GM19238 (cell line): ENCODE measurements around the gene ROR2.
A peak's percentile ranks its signal among the peaks of the same experiment; 100 is the strongest.

Experiments
- DNase-seq: peaks from one replicate; pipeline ENCODE4 v3.0.0; 2011; ENCODE audit warnings: low spot score; ENCODE audit not compliant: insufficient read length

Gene ROR2

DNA sequence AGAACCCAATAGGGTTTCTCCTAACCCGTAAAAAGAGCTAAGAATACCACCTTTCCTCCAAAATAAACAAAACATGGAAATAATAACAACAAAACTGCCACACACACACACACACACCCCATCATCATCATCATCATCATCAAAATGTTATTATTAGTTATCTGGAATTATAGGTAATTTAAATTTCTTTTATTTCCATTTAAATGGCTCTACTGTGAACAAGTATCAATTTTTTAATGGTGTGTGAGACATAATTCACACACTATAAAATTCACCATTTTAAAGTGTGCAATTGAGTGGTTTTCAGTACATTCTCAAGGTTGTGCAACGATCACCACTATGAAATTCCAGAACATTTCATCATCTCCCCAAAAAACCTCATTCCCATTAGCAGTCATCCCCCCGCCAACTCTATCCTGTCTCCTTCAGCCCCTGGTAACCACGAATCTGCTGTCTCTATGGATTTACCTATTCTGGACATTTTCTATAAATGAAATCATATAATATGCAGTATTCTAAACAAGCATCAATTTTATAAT, 172.7 kb downstream of the ROR2 start:
- no peak for DNase-seq

DNA sequence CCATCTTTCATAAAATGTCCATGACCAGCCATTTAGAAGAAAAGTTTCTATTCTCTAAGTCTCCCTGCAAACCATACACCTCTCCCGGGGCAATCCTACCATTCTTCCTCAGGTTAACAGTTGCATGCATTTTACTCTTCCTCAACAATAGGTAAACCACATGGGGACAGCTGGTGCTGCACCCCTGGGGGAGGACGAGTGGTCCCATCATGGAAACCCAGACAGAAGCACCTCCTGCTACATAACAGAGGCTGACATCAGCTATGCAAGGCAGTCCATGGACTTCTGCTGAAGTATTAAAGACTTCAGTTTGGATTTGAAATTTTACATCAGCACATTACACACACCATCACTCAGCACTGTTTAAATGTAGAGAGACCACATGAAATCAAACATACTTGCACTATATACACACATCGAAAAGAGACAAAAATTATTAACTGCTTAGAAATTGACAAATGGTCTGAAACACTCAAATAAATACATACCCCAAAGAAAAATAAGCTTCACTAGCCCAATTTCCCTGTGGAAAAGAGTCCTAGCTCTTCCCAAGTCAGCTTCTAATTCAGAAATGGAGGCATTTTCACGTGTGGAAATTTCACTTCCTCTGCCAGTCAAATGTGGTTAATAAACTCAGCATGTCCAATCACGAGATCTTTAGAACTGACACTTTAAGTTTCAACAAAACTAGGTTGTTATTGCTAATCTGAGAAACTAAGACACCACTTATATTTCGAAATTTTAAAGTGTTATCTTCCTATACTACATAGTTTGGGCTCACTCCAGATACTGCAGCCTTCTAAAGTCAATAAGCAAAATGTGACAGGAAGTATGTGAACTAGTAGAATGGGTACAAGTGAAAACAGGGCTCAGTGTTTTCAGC, 173.4 kb downstream of the ROR2 start:
- no peak for DNase-seq

DNA sequence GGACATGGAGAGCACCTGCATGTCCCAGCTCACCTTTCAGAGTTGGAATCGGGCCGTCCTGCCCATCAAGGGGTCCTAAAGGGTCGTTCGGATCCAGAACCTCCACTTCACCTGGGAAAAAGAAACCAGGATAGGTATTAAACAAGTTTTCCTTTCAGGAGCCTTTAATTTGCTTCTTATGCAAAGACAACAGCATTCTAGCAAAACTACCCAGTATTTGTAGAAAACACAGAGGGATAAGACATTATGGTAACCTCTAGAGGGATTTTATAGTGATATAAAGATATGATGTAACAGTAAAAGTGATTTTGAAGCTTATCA, 174.4 kb downstream of the ROR2 start:
- no peak for DNase-seq

DNA sequence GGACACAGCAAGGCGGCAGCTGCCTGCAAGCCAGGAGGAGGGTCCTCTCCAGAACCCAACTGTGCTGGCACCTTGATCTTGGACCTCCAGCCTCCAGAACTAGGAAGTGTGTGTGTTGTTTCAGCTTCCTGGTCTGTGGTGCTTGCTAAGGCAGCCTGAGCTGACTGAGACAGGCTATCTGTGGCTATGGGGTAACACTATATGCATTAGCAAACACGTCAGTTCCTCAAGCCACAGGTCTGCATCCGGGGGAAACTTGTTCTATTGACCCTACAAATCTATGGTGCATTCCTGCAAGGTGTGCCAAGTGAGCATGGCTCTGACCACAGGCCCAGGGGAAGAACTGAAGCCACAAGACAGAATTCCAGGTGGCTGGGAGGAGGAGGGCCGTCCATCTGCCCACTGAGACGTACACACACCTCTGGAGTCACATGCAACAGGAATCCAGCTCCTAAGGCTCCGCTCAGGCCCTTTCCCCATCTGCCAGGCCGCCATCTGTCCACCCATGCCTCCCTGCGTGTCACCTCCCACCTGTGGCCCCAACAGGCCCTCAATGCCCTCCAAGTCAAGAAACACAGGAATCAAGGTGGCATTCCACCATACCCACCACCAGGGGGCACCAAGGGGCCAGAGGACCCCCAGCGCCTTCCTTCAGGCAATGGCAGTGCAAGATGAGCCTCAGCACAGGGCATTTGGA, 174.9 kb downstream of the ROR2 start:
- peak; percentile 76 for DNase-seq

DNA sequence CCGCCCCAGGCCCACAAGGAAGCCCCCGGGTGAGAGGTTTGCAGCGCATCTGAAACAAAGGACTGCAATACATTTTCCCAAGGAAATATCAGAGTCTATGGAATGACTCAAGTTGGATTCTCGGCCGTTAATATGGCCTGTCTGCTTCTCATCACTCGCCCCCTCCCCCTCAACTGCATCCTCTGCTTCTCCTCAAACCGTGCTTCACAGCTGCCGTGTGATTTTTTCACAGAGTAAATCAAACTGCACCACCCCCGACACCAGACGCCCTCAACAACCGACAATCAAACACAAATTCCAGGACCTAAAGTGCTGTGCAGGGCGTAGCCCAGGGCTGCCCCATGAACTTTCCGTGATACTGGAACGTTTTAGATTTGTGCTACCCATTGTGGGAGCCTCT, 176.9 kb downstream of the ROR2 start:
- no peak for DNase-seq

DNA sequence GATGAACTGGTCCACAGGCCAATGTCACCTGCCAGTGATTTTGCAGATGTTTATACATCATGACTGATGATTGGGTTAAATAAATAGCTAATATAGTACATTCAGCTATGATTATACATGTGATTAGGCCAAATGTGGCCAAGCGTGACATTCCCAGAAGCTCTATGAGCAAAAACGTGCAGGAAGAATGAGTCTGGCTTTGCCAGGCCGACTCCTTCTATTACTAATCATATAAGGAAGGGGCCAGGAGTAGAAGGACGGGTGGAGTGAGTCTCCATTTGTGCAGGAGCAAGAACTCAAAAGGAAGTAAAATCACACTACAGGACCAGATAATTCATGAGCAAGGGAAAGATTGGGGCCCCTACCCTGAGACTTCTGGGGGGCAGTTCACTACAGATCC, 178.2 kb downstream of the ROR2 start:
- DNase-seq = no peak

DNA sequence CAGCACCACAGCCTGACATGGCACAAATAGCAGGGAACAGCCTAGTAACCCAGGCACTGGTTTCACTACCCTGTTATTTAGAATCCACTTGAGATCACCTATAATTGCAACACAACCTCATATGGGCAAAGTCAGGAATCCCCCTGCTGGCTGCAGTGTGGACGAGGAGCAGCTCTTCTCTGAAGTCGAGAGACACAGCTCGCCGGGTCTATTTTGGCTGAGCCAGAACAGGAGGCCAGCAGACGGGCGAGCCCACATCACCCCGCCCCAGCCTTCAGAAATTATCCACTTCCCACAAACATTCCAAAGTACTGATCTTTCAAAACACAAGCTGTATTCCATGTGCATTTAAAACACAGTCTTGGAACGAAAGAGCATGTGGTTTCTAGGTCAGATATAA, 179.0 kb downstream of the ROR2 start:
- DNase-seq = no peak

DNA sequence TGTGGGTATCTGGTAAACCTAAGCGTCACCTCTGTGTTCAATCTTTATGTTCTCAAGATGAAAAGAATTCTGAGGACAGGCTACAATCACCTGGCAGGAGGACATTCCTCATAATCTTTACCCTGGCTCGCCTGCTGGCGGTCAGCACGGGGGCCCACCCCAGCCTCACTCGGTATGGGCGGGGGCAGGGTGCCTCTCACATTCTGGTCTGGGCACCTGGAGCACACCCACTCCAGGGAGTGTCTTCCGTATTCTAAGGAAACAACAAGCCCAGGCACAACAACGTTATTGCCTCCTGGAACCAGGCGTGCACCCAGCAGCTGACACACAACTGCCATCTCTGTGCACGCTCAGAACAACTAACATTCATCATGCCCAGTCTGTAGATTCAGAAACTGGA, 179.8 kb downstream of the ROR2 start:
- DNase-seq = no peak

DNA sequence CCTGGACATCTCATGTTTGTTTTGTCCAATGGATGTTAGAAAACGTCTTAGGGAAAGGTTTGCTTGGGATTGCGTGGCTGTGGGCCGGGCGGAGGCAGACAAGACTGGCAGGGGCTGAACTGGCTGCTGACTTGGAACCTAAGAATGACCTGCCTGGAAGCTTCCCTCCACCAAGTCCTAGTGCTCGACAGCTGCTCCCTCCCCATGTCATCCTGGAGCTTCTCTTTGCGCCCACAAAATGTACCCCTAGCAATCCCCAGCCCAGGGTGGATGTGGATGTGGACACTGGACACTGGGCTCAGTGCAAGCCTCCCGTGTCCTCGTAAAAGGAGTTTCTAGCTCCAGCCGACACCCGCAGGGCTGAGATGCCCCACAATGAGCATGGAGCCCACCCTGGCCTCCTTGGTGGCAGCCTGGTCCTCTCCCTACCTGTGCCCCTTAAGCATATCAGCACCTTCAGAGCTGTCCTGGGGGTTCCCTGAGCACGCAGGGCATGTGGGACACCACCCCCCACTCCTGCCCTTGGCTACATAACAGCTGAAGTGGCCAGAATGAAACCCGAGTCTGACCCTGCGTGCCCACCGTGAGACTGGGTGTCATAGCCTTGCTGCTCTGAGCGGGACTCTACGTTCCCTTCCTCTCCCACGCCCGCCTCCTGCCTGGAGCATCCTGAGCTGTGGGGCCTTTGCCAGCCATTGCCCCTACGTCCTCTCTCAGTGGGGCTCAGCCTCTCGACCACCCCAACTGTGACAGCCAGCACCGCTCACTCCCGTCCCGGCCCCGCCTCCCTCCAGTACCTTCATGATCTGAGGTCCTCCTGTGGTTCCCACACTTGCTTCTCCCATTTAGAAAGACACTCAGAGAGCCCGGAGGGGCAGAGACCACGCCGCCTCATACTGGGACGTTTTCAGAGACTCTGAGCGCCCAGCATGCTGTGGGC, 180.8 kb downstream of the ROR2 start:
- DNase-seq = no peak

DNA sequence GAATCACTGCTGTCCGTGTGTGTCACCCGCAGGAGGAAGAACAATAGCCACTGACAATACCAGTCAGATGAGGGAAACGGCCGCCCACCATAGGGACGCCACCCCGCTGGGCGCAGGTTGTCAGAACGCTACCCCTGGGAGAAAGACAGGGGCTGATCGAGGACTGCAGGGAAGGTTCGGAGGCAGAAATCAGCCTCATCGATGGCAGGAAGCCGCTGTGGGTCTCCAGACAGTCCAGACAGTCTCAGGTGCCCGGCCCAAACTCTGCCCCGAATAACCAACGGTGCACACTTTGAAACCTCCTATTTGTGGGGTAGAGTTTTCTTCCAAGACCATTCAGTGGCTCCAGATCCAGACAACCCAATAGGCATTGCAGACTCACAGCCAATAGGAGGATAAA, 181.5 kb downstream of the ROR2 start:
- no peak for DNase-seq

DNA sequence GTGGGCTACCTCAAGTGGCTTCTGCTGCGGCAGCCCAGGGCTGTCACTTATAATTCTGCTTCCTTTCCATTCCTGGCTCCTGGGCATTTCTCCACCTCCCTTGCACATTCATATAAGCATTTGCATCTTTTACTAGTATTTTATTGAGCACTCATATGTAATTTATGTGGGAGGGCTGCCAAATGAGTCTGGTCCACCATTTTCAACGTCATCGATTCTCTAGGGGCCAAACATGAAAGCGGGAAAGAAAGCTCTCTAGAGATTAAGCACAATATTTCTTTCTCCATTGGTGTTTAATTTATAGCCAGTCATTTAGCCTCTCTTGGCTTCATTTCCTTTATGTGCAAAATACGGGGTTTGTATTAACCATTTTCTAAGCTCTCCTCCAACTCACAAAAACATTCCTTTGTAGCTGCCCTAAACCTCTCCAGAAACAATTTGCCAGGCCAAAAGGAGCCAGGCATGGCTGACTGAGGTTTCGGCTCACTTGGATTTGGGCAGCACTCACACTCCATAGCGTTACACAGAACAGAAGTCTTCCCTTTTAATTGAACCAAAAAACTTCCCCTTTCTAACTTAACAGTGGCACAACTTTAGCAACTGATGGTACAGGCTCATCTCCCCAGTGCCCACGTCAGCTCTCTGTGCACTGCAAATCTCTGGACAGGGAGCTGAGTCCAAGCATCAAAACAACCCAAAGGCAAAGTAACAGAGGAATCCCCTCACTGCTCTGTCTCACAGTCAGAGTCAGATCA, 183.5 kb downstream of the ROR2 start:
- DNase-seq = no peak

DNA sequence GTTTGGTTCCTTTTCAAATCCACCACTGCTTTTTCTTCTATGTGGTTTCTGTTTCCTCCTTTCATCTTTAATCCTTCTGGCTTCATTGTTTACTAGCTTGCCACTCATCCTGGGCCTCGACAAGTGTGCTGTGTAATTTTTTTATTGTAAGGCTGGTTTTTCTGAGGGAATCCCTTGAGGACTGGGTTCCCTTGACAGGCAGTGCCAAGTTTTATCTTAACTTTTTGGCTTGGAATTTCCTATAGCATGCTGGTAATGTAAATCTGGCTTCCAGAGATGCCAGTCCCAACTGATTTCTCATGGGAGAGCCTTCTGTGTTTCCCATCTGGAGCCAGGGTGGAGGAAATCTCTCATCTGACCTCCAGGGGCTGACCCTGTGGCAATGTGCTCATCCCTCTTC, 184.7 kb downstream of the ROR2 start:
- no peak for DNase-seq

DNA sequence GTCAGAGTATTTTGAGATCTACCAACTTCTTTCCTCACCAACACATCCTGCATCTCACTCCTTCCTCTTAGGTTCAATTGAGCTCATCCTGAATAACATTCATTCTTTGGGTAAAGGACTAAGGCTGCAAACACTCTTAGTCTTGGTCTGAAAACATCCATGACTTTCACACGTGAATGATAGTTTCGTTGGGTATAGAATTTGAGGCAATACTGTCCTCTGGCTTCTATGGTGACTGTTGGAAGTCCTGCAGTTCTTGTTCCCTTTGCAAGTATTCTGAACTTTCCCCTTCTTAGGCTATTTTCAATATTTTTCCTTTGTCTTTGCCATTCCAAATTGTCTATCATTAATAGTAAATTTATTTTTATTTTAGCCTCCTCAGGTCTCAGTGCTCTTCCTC, 185.4 kb downstream of the ROR2 start:
- no peak for DNase-seq

DNA sequence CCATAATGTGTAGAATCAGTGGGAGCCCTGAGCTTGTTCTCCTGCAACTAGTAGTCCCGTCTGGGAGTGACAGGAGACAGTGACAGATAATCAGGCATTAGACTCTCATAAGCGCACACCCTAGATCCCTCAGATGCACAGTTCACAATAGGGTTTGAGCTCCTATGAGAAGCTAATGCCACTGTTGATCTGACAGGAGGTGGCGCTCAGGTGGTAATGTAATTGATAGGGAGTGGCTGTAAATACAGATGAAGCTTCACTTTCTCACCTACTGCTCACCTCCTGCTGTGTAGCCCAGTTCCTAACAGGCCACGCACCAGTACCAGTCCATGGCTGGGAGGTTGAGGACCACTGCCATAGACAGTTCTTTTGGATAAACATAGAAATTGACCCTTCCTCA, 188.7 kb downstream of the ROR2 start:
- no peak for DNase-seq

DNA sequence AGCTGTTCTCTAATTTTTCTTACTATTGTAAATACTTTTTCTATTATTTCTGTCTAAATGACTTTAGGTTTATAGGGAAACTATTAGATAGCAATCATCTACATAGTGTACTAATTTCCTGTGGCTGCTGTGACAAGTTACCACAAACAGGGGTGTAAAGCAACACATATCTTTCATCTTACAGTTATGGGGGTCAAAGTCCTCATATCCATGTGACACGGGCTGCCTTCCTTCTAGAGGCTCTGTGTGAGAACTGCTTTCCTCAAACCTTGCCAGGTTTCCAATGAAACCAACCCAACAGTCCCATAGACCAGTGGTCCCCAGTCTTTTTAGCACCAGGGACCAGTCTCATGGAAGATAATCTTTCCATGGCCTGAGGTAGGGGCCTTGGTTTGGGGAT, 189.1 kb downstream of the ROR2 start:
- no peak for DNase-seq

DNA sequence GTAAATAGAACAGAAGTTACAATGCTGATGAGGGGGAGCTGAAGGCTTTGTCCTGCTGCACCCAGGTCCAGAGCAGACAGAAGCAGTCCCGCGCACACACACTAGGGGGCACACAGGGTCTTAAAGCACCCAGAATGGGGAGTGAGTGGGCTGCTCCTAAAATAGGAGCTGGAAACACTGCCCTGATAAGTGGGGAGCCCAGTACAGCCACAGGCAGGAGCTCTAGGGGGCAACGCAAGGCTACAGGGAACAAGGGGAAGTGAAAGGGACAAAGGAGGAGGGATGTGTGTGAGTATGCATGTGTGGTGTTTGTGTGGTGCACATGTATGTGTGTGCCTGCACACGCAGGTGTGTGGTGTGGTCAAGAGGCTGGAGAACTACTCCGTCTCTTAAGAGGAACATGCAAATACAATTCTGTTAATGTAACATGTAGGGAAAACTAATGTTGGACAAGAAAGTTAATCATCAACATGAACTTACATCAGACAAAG, 191.5 kb downstream of the ROR2 start:
- peak; percentile 47 for DNase-seq

DNA sequence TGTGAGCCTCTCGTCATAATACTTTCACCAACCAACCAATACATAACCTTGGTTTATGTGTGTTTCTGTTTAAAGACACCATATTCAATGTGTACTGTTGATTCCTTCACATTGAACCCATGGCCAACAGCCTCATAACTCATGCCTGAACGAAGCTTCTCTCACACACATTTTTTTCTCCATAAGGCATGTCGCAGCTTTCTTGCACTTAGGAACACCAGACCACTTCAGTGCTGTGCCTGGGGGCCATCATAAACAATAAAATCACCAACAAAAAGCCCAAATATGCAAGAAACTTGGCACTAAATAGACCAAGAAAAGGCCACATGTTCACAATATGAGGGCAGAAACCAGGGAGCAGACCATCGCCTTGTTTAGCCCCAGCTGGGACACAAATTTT, 192.2 kb downstream of the ROR2 start:
- no peak for DNase-seq

DNA sequence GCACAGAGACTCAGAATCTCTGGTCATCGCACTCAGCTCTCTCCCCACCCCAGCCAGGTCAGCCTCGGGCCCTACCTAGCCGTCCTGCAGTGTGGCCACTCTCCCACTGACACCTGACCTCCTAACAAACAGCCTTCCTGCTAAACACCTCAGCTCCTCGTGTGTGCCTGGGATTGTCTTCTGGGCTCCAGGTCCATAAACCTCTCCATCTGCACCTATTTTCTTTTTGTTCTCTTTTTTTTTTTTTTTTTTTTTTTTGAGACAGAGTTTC, 193.6 kb downstream of the ROR2 start:
- no peak for DNase-seq

DNA sequence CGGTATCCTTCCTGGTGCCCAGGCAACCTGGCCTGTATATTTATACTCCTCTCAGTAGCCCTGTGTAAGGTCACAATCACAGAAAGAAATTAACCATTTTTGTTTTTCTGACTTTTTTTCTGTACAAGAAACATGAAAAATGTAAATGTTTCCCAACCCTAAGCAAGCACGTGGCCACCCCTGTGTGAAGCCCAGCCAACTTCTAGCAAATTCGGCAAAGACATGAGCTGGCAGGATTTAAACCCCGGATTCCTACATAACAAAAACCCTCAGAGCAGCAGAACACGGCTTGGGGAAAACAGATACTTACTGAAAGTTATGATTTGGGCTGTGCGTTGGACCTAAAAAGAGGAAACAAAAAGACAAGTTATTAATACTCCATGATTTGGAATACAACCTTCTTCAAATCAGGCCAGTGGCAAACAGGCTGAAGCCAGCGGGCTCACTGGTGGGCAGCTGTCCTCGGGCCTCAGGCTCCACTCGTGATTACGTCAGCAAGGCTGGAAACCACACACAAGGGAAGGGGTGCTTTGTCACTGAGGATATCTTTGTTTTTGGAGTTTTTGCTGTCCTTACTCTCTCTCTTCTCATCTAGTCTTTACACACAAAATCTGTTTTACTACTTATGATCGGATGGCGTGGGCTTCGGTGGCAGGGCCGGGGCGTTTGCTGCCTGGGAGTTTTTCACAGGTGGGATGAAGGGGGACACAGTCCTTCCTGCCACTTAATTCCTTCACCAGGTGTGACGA, 194.1 kb downstream of the ROR2 start:
- no peak for DNase-seq

DNA sequence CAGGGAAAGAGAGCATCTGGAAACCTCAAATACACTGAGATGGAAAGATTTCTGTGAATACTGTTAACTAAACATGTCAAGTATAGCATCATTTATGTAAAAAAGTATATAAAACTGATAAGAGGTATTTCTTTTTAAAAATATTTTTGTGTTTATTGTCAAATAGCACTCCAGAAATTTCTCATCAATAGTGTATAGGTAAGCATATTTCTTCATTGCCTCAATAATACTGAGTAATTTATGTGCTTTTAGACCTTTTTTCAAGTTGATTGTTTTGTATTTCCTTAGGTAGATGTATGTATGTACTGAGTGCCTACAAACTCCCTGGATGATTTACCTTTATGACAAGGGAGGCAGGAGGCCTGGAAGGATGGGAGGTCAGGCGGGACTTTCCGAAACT, 196.3 kb downstream of the ROR2 start:
- no peak for DNase-seq
